ENCODE results near the gene PROC.

- TF ChIP-seq, protein P1, sequence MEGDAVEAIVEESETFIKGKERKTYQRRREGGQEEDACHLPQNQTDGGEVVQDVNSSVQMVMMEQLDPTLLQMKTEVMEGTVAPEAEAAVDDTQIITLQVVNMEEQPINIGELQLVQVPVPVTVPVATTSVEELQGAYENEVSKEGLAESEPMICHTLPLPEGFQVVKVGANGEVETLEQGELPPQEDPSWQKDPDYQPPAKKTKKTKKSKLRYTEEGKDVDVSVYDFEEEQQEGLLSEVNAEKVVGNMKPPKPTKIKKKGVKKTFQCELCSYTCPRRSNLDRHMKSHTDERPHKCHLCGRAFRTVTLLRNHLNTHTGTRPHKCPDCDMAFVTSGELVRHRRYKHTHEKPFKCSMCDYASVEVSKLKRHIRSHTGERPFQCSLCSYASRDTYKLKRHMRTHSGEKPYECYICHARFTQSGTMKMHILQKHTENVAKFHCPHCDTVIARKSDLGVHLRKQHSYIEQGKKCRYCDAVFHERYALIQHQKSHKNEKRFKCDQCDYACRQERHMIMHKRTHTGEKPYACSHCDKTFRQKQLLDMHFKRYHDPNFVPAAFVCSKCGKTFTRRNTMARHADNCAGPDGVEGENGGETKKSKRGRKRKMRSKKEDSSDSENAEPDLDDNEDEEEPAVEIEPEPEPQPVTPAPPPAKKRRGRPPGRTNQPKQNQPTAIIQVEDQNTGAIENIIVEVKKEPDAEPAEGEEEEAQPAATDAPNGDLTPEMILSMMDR (IDR thresholded peaks at IDR 0.05): no peak
- TF ChIP-seq POLR2A (IDR thresholded peaks at IDR 0.05): no peak
Measured at GRCh38 chr2:127370010-127370409, 48.2 kb upstream of the PROC start.

Data from tibial nerve (tissue), 3 donors.